GM21786 (cell line): ENCODE results near the gene SCAP.

Experiments used
- ATAC-seq: cut with Tn5 transposase; IDR thresholded peaks from one replicate; pipeline ENCODE4 v1.9.1; 2021; ENCODE audit not compliant: unreplicated experiment

Gene SCAP

GRCh38 chr3:47404431-47404876 lies 71.3 kb downstream of the SCAP start:
- ATAC-seq, result no peak

GRCh38 chr3:47399531-47400270 lies 76.0 kb downstream of the SCAP start:
- ATAC-seq, result no peak

- ATAC-seq, result no peak
These were observed 76.7 kb downstream of the SCAP start for GRCh38 chr3:47399016-47399415.

GRCh38 chr3:47398228-47398627 lies 77.5 kb downstream of the SCAP start:
- no peak for ATAC-seq

GRCh38 chr3:47394881-47395280 lies 80.9 kb downstream of the SCAP start:
- ATAC-seq, result no peak

DNA sequence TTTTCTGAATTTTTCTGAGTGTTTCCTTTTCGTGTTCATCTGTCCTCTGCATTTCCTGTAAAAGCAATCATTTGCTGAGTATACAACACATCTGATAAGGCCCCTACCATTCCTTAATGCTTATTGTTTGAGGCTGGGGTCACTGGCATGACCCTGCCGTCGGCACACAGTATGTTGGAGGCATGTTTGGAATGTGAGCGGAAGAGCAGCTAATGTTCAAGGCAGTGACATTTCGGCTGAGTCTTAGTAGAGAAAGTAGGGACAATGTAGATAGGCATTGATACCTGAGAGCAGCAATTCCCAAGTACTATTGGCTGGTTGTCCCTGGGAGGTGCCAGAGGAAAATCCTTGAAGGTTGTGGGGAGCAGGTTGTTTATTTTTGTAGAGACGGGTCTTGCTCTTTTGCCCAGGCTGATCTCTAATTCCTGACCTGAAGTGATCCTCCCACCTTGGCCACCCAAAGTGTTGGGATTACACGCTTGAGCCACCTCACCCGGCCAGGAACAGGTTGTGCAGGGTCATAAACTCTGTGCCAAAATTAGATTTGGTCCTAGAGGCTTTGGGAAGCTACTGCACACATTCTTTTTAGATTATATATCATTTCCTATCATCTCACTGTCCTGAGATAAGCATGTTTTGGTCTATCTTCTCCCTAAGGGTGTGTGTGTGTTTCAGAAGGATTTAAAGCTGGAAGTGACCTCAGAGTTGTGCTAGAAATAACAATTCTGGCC lies 81.4 kb downstream of the SCAP start:
- ATAC-seq, result no peak

- ATAC-seq, result no peak
These were observed 82.8 kb downstream of the SCAP start for GRCh38 chr3:47392933-47393332.

DNA sequence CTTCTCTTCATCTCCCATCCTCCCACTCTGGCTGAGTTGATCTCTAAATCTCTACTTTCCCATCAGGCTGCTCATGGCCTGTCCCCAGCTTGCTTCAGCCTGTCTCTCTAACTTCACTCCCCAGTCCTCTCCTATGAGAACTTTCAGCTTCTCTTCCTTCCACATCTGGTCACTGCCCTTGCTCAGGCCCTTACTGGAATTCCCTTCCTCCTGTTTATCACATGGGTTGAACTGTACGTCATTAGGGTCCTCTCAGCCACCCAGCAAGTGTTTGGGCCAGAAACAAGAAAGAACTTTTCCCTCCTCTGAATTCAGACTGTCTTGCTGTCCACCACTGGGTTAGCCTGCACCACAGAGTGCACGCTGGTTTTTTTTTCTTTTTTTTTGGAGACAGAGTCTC lies 89.9 kb downstream of the SCAP start:
- ATAC-seq, result no peak

- no peak for ATAC-seq
These were observed 90.7 kb downstream of the SCAP start for GRCh38 chr3:47385007-47385406.

DNA sequence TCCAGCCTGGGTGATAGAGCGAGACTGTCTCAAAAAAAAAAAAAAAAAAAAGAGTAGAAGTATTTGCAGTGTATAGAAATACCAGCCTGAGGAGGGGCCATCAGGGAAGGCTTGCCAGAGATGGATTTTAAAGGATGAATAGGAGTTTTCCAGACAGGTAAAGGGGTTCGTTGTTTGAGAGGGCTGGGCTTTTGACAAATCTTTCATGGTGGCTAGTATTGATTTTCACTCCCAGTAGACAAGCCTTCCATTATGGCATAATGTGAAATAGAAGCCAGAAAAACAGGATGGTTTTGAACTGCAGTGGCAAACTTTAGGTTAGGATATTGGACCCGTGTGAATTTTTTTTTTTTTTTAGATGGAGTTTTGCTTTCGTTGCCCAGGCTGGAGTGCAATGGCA lies 91.3 kb downstream of the SCAP start:
- ATAC-seq, result no peak

- ATAC-seq, result peak; percentile 48
These were observed 94.2 kb downstream of the SCAP start for GRCh38 chr3:47381317-47382157.

DNA sequence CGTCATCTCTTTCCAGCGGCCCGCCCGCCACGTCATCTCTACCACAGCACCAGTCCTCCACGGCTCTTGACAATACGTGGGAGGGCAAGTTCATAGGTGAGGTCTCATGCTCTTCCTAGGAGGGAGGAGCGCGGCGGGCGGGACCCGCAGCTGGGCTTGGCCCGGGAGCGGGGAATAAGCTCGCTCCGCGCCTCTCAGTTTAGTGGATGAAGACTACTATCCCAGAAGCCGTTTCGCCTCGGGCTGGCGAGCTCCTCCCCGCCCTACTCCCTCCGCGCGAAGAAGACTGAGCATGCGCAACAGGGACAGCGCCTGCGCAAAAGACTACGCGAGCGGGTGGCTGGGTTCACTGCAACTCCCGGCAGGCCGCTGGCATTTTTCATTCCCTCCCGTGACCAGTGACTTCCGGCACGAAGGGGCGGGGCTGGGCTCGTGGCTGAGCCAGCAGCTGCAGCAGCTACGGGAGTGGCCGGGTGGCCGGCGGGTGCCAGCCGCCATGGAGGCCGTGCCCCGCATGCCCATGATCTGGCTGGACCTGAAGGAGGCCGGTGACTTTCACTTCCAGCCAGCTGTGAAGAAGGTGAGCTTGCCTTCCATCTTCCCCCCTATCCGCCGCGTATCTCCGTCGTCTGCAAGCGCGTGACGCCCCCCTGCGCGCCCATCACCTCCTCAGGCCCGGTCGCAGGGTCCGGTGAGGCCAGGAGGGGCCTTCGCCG lies 95.0 kb downstream of the SCAP start, which contains the start of gene PTPN23:
PTPN23 (plus strand) TSS at position 421 of the 716 bp plus-strand sequence; CDS start at position 497, 76 bp downstream.
- peak; percentile 84 for ATAC-seq

DNA sequence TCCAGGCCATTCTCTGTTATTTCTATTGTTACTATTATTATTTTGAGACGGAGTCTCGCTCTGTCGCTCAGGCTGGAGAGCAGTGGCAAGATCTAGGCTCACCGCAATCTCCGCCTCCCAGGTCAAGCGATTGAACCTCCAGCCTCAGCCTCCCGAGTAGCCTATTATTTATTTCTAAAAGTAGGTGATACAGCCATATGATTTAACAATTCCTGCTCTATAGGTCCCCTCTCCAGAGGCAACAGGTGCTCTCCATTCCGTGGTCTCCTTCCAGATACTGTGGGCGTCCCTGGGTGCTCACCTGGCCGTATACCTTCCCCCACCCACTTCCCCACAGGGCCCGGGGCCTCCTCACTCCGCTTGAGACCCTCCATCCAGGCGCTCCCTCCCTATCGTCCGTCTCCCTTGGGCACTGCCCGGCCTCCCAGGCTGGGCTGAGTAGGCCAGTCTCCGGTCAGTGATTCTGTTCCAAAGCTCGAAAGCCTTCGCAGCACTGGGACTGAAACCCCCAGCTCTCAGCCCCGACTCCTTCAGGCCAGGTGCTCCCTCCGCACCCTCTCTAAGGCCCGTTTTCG lies 95.6 kb downstream of the SCAP start:
- no peak for ATAC-seq

DNA sequence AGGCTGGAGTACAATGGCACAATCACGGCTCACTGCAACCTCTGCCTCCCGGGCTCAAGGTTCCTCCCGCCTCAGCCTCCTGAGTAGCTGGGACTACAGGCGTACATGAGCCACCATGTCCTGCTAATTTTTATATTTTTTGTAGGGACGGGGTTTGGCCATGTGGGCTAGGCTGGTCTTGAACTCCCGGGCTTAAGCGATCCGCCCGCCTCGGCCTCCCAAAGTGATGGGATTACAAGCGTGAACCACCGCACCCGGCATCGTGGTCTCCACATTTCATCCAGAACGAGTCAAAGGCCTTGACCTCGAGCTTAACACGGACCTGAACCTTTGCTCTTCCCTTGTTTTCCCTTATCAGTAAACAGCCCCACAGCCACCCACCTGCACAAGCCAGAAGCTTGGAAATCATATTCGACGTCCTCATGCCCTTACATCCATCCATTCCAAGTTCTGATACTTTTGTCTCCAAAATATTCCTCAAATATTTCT lies 96.3 kb downstream of the SCAP start:
- no peak for ATAC-seq

DNA sequence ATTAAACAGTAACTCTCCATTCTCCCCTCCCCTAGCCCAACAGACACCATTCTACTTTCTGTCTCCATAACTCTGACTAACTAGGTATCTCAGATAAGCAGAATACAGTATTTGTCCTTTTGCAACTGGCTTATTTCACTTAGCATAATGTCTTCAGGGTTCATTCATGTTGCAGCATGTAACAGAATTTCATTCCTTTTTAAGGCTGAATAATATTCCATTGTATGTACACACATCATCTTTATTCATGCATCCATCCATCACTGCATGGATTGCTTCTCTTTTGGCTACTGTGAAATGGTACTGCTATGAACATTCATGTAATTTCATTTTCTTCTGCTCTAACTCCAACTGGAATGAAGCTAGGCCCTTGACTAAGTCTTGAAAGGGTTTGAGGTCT lies 96.9 kb downstream of the SCAP start:
- no peak for ATAC-seq

DNA sequence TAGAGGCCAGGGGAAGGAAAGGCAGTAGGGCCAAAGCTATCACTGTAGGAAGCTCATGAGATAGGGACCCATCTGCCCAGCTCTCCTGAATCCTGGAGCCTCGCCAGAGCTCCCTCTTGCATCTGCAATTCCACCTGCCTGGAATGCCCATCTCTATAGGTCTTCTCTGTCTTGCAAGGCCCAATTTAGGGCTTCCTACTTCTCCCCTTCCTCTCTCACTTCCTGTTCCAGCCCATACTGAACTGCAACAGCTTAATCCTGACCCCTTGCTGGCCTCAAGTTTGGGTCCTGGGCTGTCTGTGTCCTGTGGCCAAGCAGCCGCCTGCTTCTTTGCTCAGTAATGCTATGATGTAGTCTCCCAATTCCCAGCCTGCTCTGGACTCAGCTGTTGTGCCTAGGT lies 98.6 kb downstream of the SCAP start:
- ATAC-seq, result no peak

GRCh38 chr3:47376393-47376792 lies 99.3 kb downstream of the SCAP start:
- ATAC-seq, result no peak

DNA sequence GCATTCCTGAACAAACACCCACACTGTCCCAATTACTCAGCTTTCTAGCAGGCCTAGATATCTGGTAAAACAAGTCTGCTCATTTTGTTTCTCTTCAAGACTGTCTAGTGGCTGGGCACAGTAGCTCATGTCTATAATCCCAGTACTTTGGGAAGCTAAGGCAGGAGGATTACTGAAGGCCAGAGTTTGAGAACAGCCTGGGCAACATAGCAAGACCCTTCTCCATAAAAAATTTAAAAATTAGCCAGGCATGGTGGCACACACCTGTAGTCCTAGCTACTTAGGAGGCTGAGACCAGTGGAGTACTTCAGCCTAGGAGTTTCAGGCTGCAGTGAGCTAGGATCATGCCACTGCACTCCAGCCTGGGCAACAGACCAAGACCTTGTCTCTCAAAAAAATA lies 101.2 kb downstream of the SCAP start:
- no peak for ATAC-seq

GRCh38 chr3:47370887-47371697 lies 104.6 kb downstream of the SCAP start:
- ATAC-seq, result no peak
